ENCODE data around the gene DPP4. TPM values are rescaled to one million over a fixed set of nuclear protein-coding genes. Genes with fewer than 3 reads are reported as not detected.

Gene DPP4
- total and polyA plus RNA-seq, 2 of the 13 experiments (the other 11 are each of a cell fraction or from before 2014, with no cell fraction given) = 39.4 to 109 TPM

DNA sequence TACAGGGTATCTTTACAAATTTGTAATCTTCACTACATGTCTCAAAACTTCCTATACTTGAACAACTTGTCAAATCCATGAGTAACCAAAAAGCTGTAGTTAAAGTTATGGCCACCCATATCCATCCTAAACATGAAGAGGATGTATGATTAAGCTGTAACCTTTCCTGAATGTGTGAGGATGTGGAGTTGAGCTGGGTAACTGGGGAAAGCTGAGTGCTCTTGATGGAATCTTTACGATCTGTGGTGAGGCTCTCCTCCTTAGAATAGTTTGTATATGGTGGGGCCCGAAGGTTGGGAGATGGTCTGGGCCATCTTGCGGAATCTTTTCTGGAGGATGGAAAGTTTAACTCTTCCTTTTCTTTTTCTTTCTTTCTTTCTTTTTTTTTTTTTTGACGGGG, 29.4 kb downstream of the DPP4 start:
- H3K4me2 ChIP-seq (ENCODE audit: low read depth, low read length) = no peak overlapping the region
- in situ Hi-C loops (cut with HindIII; ENCODE audit: extremely low pct_ligation_motif_present, low pct_unique_long_range_greater_than_20kb) = no loop called here
- no peak overlapping the region for H3K4me3 ChIP-seq (replicated peaks in 1 of 3; ENCODE audit: insufficient read depth in 1 of 3, low read depth in 2 of 3, low read length in 3 of 3)
- no peak overlapping the region for H3K9ac ChIP-seq (ENCODE audit: insufficient read depth, low read depth, low read length)
- no peaks in the 10 kb centered on the region for H4K20me1 ChIP-seq (ENCODE audit: insufficient read depth, low read length)
- H3K4me1 ChIP-seq (ENCODE audit: insufficient read depth, low read length) = no peaks in the 10 kb centered on the region
- 93% methylated on average over 4 of the region's 4 CpGs for WGBS (ENCODE audit: low lambda C conversion rate)
- DNase-seq (ENCODE audit: low spot score) = no peak
- peaks cover 6 to 54% of the 10 kb centered on the region in 2 experiments; a peak in 4 of 5 replicates for H3K36me3 ChIP-seq (replicated peaks in 1 of 2; ENCODE audit: control insufficient read depth in 1 of 2, insufficient read depth in 2 of 2, low read length in 2 of 2)
- intact Hi-C loops (cut with micrococcal nuclease; ENCODE audit: unreplicated experiment) = no loop called here
- no peak overlapping the region for H3K27ac ChIP-seq (ENCODE audit: extremely low read length, insufficient read depth, low read length)
- BruUV-seq (replicated peaks) = no TSS peak
- H3K9me3 ChIP-seq (ENCODE audit: low read length) = no peaks in the 10 kb centered on the region
- ChIA-PET POLR2A (no interaction called here), CTCF (ENCODE audit: low intra/inter-chr PET ratio, low total read pairs) (no interaction called here)
- no peak overlapping the region for H2AFZ ChIP-seq (ENCODE audit: low read length)
- no peaks in the 10 kb centered on the region for H3K27me3 ChIP-seq (ENCODE audit: control insufficient read depth in 1 of 2, insufficient read depth in 2 of 2, low read length in 2 of 2)
- TF ChIP-seq, protein P1, sequence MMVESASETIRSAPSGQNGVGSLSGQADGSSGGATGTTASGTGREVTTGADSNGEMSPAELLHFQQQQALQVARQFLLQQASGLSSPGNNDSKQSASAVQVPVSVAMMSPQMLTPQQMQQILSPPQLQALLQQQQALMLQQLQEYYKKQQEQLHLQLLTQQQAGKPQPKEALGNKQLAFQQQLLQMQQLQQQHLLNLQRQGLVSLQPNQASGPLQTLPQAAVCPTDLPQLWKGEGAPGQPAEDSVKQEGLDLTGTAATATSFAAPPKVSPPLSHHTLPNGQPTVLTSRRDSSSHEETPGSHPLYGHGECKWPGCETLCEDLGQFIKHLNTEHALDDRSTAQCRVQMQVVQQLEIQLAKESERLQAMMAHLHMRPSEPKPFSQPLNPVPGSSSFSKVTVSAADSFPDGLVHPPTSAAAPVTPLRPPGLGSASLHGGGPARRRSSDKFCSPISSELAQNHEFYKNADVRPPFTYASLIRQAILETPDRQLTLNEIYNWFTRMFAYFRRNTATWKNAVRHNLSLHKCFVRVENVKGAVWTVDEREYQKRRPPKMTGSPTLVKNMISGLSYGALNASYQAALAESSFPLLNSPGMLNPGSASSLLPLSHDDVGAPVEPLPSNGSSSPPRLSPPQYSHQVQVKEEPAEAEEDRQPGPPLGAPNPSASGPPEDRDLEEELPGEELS (CRISPR knock-in tag; IDR thresholded peaks at IDR 0.05) = no peak
- TF ChIP-seq ZMYM2 (CRISPR knock-in tag; IDR thresholded peaks at IDR 0.05) = no peak
- no peak for TF ChIP-seq ZNF788 (CRISPR knock-in tag; IDR thresholded peaks at IDR 0.05; ENCODE audit: borderline replicate concordance)
- no peak for TF ChIP-seq BRD4 (CRISPR knock-in tag; IDR thresholded peaks at IDR 0.05)
- TF ChIP-seq HOXA7 (CRISPR knock-in tag; IDR thresholded peaks at IDR 0.05) = no peak
- TF ChIP-seq, protein P2, sequence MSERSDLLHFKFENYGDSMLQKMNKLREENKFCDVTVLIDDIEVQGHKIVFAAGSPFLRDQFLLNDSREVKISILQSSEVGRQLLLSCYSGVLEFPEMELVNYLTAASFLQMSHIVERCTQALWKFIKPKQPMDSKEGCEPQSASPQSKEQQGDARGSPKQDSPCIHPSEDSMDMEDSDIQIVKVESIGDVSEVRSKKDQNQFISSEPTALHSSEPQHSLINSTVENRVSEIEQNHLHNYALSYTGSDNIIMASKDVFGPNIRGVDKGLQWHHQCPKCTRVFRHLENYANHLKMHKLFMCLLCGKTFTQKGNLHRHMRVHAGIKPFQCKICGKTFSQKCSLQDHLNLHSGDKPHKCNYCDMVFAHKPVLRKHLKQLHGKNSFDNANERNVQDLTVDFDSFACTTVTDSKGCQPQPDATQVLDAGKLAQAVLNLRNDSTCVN (CRISPR knock-in tag; IDR thresholded peaks at IDR 0.05; ENCODE audit: borderline replicate concordance) = no peak
- no peak for TF ChIP-seq ATF3 (CRISPR knock-in tag; IDR thresholded peaks at IDR 0.05)
- TF ChIP-seq ARID5B (CRISPR knock-in tag; IDR thresholded peaks at IDR 0.05) = no peak
- TF ChIP-seq ATRX (CRISPR knock-in tag; IDR thresholded peaks at IDR 0.05; ENCODE audit: borderline replicate concordance) = no peak
- TF ChIP-seq IRF2 (CRISPR knock-in tag; IDR thresholded peaks at IDR 0.05) = no peak
- TF ChIP-seq ZNF703 (CRISPR knock-in tag; IDR thresholded peaks at IDR 0.05; ENCODE audit: borderline replicate concordance) = no peak
- no peaks in the 10 kb centered on the region for H3K79me2 ChIP-seq (ENCODE audit: insufficient read depth, low read length)
- no peak for ATAC-seq
- no peak for FAIRE-seq
